Measurements from ENCODE around the gene BIK.

- TF ChIP-seq CTCF (IDR thresholded peaks at IDR 0.05): no peak
- TF ChIP-seq POLR2AphosphoS5 (IDR thresholded peaks at IDR 0.05): no peak
- TF ChIP-seq POLR2A (IDR thresholded peaks at IDR 0.05): no peak
- TF ChIP-seq EP300 (IDR thresholded peaks at IDR 0.05): no peak
Observed at GRCh38 chr22:43173566-43173965, 63.0 kb downstream of the BIK start.

All from stomach (tissue), 4 donors.